Retinal pigment epithelial cell (primary cell): Measurements from ENCODE around the gene IGSF9B.

Experiments used
- DNase-seq: peaks from one replicate; pipeline ENCODE4 v3.0.0-alpha.2; 2010; ENCODE audit warnings: low read depth
- H3K4me3 ChIP-seq: 2 replicates; pipeline ENCODE4 v1.5.1; 2011; ENCODE audit warnings: mild to moderate bottlenecking, low read length, control low read depth, moderate library complexity
- TF ChIP-seq, protein P1 (sequence below): conservative IDR thresholded peaks from 2 replicates; pipeline ENCODE4 v1.5.1; 2011; ENCODE audit warnings: low read depth, low read length, control low read depth, inconsistent platforms

The IGSF9B gene

DNA sequence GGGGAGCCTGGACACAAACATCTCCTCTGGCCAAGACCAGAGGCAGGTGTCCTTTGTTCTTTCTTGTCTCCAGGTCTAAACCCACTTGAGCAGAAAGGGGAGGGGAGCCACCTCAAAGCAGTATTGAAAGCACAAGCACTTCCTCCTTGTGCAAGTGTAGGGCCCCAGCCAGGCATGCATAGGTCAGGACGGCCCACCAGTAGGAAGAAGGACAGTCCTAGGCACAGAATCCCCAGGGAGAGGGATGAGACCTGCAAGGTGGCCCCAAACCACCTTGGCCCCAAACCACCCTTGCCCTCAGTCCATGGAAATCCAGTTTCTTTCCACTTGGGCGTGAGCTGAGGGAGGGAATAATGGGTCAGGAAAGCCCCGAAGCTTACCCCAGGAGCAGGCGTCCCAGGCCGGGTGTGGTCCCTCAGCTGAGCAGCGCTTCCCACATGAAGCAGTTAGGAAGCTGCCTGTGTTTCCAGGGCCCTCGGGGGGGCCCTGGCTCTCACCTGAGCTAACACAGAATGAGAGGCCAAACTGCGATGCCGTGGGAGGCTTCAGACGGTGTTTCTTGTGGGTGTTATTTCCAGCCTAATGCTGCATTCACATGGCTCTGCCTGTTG is 20.4 kb upstream of the IGSF9B start:
- TF ChIP-seq, protein P1, sequence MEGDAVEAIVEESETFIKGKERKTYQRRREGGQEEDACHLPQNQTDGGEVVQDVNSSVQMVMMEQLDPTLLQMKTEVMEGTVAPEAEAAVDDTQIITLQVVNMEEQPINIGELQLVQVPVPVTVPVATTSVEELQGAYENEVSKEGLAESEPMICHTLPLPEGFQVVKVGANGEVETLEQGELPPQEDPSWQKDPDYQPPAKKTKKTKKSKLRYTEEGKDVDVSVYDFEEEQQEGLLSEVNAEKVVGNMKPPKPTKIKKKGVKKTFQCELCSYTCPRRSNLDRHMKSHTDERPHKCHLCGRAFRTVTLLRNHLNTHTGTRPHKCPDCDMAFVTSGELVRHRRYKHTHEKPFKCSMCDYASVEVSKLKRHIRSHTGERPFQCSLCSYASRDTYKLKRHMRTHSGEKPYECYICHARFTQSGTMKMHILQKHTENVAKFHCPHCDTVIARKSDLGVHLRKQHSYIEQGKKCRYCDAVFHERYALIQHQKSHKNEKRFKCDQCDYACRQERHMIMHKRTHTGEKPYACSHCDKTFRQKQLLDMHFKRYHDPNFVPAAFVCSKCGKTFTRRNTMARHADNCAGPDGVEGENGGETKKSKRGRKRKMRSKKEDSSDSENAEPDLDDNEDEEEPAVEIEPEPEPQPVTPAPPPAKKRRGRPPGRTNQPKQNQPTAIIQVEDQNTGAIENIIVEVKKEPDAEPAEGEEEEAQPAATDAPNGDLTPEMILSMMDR: no peak
- no peak overlapping the region for H3K4me3 ChIP-seq
- no peak for DNase-seq

DNA sequence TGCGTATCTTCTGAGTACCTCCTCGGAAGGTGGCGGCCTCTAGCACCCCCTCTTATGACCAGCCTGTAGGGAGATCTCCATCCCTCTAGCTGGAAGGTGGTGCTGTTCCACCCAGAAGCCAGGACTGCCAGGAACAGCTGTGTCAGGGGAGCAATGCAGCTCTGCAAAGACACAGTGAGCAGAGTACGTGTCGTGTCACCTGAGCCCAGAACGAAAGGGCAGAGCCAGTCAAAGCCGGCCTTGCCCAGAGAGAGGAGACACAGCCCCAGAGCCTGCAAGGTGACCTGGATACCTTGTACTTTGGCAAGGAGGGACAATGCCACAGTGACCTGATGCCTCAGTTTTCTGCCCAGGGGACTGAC is 18.7 kb upstream of the IGSF9B start:
- DNase-seq: no peak
- TF ChIP-seq, protein P1: no peak
- no peak overlapping the region for H3K4me3 ChIP-seq

DNA sequence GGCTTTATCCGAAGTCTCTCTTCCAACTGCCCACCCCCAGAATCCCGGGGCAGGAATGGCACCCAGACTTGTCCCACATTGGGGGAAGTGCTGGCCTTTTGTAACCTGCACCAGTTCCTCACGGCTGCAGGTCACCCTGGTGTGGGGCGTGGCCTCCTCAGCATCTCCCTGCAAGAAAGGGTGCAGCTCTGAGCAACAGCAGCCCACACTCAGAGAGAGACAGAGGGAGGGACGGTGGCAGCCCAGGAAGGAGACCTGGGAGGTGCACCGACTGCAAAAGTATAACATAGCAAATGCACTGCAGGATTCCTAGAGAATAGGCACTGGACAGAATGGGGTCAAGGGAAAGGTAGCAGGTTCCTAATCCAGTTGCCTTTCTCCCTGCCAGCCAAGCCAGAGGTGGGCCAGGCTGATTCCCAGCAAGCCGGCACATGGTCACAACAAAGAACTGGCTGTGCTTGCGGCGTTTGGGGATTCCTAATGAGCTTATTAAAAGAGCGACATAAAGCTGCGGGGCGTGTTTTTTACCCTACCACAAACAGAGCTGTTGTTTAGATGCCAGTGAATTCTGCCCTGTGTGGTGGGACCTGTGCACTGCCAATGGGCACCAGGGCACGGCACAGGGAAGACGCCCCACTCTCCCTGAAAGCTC is 18.2 kb upstream of the IGSF9B start:
- TF ChIP-seq, protein P1: no peak
- DNase-seq: no peak
- no peak overlapping the region for H3K4me3 ChIP-seq

DNA sequence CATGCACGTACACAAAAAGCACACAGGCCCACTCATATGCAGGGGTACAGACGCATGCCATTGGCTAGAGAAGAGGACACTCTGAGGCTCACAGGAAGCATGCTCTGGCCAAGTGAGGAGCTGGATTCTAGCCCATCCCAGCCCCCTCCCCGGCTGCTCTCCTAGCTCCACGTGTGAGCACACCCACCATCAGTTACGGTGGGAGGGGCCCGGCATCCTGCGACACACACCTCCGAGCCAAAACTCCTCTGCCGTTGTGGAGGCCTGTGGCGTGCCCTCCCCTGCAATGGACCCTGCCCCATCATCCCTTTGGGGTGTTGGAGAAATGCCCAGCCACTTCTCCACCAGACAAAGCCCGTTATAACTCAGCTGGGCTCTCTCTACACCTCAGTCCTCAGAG is 15.1 kb upstream of the IGSF9B start:
- DNase-seq: no peak
- TF ChIP-seq, protein P1: no peak
- H3K4me3 ChIP-seq: no peak overlapping the region

DNA sequence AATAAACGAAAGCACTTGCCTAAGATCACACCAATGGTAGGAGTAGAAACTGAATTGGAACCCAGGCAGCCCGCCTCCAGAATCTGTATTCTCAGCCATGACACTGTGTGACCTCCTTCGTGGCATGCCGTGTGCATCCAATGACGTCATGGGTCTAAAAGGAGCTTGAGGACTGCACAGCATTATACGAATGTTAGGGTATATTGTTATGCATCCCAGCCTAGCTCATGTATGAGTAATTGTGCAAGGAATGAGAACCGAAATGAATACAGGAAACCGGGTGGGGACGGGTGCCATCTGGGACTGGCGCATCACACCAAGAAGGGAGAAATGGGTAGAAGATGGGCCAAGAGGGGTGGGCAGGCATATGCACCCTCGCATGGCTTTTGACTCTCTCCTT is 12.3 kb upstream of the IGSF9B start:
- H3K4me3 ChIP-seq: no peak overlapping the region

DNA sequence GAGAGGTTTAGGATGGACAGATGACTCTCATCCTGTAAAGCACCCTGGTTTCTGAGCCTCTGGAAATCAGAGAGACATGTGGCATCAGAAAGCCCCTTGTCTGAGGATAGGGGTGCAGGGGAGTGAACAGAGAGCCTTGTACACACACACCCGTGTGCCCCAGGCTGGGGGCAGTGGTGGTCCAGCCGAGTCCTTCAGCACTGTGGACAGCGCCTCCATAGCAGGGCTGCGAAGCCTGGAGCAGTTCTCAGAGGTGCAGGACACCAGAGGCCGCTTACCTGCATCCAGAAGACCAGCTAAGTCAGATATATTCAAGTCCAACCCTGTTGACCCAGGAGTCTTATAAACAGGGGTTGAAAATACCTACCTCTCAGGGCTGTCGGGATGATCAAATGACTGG is 11.5 kb upstream of the IGSF9B start:
- no peak overlapping the region for H3K4me3 ChIP-seq
- no peak for DNase-seq
- TF ChIP-seq, protein P1: no peak

More for the DNA sequence above, 12.3 kb upstream of the IGSF9B start:
- no peak for DNase-seq
- TF ChIP-seq, protein P1: no peak

DNA sequence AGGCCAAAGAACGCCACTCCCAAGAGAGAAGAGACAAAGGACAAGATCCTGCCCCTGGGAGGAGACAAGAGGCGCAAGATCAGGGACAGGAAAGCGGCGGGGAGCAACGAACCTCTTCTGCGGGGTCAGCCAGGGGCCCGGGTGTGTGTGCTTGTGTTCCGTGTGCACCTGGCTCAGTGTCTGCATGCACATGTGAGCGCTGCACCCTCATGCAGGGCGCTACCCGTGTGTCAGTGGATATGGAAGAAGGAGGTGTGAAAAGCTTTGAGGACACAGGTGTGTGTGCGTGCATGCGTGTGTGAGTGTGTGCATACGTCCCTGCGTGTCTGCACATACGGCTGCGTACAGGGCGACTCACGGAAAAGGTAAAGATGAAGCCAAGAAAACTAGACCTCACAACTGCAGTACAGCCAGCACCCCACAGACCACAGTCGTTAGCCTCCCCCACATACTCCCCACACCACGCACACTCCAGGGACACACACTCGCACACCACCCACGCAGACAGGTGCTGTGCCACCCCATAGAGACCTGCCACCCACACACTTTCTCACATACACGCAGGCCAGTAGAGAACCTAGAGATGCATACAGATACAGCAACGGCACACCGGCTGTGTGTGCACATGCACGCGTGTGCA is 11.0 kb upstream of the IGSF9B start:
- DNase-seq: no peak
- TF ChIP-seq, protein P1: no peak
- H3K4me3 ChIP-seq: no peak overlapping the region
